Left lobe of liver (tissue), 2 donors: Measurements from ENCODE around the gene DDX31. TPM values are rescaled to one million over a fixed set of nuclear protein-coding genes. Genes with fewer than 3 reads are reported as not detected.
A peak's percentile ranks its signal among the peaks of the same experiment; 100 is the strongest.

Experiments
- ATAC-seq: fragments of 200-7000 bp; cut with Tn5 transposase; one replicate; pipeline ENCODE4 v1.9.1; 2020; ENCODE audit warnings: mild to moderate bottlenecking, moderate library complexity
- DNase-seq: peaks from one replicate; pipeline ENCODE4 v3.0.0-alpha.2; 2020; ENCODE audit warnings: low spot score
- total RNA-seq: library from RNA; stranded (reverse); gene quantifications from one replicate; pipeline ENCODE4 v1.2.1, GENCODE V29; 2021
- donor health status: DM: no; HTN: no; CAD: no; lungs with moderate emphysema.
- donor health status: DM: no; HTN: yes; CAD: no.

DDX31 gene
- total RNA-seq, 1 donor from 2014 or later, result 7.7 TPM

DNA sequence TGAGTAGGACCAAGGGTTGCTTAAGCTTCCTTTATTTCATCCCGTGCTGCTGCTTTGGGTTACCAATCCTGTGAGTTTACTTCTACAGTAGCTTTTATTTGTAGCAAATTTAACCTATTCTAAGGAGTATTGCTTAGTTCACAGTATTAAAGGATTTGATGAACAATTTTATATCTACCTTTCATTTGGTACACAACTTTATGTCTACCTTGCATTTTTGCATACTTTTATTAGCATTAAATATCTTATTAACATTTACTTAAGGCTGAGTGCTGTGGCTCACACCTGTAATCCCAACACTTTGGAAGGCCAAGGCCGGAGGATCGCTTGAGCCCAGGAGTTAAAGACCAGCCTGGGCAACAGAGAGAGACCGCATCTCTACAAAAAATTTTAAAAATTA, 4.7 kb upstream of the DDX31 start:
- ATAC-seq, result no peak

DNA sequence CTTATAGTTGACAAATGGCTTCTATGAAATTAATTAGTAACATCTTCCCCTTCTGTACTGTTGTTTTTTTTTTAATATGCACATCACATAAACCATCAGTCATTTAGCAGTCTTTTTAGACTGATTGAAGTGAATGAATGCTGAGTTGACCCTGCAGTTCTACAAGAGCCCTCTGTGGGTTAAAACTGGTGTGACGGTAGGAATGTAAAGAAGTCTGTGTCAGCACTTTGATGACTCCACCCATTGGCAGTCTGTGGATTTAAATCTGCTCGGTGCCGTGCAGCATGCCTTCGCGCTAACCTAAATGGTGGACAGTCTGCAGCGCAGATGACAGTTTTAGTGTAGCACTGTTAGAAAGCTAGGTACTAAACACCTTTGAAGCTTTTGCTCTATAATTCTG, 3.6 kb upstream of the DDX31 start:
- DNase-seq (no peak), ATAC-seq (no peak)

More for the DNA sequence above, 4.7 kb upstream of the DDX31 start:
- DNase-seq, result no peak

DNA sequence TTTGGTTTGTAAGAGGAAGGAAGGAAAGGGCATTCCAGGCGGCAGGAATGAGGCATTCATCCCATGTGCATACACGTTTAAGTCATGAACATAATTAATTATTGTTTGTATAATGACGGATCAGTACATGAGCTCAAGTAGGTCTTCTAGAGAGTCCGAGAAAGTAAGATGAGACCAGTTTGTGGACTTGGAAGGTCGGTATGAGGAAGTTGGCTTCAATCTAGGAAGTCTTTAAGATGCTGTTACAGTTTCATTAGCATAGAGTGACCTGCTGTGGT, 2.6 kb upstream of the DDX31 start:
- no peak for ATAC-seq
- DNase-seq, result no peak

DNA sequence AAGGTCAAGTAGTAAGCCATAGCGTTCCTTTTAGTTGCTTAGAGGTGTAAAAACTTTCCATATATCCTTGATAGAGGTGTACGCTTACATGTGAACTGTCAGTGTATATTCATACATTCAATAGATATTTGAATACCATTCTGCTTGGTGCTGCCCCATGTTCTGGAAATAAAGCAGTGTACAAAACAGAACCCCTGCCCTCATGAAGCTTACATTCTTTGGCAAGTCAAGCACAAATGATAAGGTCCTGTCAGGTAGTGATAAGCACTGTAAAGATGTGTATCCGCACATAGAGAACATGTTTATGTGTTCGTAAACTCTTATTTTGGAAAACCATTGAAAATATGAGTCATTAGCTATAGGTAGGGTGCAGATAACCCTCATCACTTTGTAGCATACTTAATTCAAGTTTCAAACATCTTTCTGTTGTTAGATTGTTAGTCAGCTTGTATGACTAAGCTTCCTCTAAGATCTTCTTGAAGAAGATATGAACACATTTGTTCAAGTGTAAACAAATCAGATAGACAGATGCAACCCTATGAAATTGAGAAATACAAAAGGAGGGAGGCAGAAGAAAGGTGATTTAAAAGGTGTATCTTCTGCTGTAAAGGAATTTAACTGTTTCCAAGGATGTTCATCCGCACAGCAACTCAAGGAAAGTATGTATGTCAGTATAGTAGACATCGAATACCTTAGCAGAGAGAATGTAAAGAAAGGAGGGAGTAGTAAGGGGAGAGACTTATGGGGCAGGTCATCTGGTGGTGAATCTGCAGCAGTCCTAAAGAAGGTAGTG, 2.0 kb upstream of the DDX31 start:
- no peak for DNase-seq
- no peak for ATAC-seq

DNA sequence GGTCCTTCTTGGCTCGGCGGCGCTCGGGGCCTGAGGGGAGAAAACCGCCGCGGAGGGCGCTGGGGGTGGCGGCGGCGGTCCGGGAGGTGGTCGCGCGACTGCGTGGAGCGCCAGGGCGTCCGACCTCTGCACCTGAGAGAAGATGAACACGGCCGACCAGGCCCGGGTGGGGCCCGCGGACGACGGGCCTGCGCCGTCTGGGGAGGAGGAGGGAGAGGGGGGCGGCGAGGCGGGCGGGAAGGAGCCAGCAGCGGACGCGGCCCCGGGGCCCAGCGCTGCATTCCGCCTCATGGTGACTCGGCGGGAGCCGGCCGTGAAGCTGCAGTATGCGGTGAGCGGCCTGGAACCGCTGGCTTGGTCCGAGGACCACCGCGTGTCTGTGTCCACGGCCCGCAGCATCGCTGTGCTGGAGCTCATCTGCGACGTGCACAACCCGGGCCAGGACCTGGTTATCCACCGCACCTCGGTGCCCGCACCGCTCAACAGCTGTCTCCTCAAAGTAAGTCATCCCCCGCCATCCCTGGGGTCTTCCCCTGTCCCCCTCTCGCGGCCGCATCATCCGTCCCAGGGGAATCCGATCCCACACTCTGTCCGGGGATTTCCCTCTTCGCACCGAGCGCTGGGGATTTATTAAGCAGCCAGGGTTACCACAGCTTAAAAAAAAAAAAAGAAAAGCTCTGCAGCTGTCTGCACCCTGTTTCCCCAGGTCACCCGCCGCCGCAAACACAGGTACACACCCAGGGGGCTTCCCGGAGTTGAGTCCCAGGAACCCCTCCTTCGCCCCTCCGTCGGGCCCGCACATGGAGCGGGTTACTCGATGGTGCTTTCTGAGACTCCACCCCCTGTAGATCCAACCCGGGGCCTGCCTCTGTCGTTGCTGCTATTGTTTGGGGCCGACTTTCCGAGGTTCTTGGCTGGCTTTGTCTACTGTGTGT, 941 bp upstream of the DDX31 start, which contains the start of gene GTF3C4:
Gene GTF3C4, plus strand, starts transcription at position 8 of the 935 bp plus-strand sequence. Its CDS starts 135 bp downstream, at position 143.
- DNase-seq, result no peak
- peak; percentile 43 for ATAC-seq

DNA sequence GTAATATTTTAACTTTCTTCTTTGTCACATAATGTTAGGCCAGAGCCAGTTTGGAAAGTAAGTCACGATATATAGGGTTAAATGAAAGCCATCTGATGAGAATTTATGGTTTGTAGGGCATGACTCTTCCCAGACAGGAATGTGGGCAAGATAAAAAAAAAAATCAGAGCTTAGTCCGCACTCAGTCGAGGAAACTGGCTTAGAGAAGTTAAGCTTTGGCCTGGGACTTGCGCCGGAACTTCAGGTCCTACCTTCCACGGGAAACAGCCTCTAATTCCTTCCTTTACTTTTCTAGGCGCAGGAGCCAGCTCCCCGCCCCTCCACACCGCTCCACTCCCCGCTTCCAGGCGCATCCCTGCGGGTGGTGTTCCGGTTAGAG, 475 bp downstream of the DDX31 start:
- ATAC-seq (peak; percentile 73), DNase-seq (no peak)

DNA sequence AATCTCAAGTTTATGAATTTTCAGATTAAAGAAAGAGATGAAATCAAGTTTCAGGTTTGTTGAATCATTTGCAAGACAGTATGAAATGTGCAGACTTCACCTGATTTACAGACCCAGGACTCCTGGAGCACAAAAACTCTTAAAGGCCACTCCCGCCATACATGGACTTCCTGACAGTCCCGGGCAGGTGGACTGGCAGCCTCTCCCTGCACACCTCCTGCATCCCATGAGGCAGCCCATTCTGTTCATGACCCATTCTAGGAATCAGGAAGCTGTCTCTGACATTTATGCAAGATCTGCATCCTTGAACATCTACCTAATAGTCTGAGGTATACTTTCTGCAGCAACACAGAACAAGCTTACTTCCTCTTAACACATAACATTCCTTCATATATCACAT, 5.9 kb downstream of the DDX31 start:
- ATAC-seq (no peak), DNase-seq (no peak)

- DNase-seq (no peak), ATAC-seq (no peak)
Observed at GRCh38 chr9:132663117-132663516, 6.7 kb downstream of the DDX31 start.

GRCh38 chr9:132662152-132662945, 7.4 kb downstream of the DDX31 start:
- DNase-seq (no peak), ATAC-seq (no peak)

GRCh38 chr9:132656299-132656698, 13.5 kb downstream of the DDX31 start:
- DNase-seq (no peak), ATAC-seq (no peak)

DNA sequence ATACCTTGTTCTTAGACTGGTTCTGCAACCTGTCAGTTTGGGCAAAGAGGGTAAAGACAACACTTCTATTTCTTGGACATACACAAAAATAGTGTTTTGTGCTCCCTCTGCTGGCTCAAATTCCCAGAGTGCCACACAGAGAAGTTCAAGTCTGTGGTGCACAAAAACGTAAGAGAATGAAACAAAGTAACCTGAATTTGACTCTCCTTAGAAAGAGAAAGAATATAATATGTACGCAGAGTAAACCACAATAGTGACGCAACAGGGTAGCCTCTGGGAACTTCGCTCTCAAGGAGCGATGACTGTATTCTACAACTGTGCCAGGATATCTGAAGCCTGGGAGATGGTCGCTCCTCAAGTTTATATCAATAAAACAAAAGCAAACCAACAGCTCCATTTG, 18.5 kb downstream of the DDX31 start:
- ATAC-seq (peak; percentile 27), DNase-seq (no peak)

DNA sequence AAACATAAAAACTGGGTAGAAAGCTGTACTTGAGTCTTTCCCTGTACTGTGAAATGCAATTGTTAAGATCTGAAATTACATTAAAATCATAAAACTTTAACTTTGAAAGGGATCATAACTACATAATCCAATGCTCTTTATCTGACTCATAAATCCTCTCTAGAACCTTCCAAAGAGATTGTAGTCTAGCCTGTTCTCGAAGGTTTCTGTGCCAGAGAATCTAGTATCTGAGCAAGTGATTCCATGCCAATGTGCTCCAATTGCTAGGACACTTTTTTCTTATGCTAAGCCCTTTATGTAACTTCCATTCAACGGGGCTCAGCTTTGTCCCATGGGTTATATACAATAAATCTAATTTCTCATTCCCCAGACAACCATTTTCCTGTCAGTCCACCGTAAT, 21.1 kb downstream of the DDX31 start:
- DNase-seq (no peak), ATAC-seq (no peak)

GRCh38 chr9:132648283-132648682, 21.5 kb downstream of the DDX31 start:
- DNase-seq, result no peak
- no peak for ATAC-seq

DNA sequence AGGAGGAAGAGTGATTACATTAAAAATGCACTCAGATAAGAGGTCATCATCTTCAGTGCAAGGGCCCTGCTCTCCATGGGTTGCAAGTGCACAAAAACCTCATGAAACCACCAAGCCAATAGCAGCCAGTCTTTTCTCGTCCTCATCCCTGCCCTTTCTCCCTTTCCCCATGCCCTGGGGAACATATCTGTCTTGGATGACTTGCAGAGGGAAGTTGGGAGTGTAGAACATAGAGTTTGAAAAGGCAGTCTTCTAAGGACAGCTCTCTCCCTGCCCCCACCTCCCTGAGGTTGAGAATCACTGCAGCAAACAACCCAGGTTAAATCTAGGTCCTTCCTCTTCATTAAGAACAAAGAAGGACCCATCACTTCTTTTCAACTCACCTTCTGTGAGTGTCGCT, 22.0 kb downstream of the DDX31 start:
- ATAC-seq (no peak), DNase-seq (no peak)

DNA sequence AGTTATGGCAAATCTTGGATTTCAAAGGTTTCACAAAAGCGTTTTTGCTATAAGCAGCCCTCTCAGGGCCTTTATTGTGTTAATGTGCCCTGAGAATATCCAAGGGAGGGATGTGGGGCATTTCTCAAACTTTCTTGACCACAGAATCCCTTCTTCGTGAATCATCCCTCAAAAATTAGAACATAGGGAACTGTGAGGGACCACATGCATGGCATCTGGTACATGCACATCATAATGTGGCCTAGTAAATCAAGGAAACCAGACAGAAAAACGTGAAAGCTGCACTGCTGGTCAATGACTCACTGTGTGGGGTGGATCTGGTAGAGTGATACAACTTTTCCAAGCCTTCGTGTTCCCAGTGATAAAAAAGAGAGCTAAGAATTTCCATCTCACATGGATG, 22.4 kb downstream of the DDX31 start:
- ATAC-seq, result no peak

DNA sequence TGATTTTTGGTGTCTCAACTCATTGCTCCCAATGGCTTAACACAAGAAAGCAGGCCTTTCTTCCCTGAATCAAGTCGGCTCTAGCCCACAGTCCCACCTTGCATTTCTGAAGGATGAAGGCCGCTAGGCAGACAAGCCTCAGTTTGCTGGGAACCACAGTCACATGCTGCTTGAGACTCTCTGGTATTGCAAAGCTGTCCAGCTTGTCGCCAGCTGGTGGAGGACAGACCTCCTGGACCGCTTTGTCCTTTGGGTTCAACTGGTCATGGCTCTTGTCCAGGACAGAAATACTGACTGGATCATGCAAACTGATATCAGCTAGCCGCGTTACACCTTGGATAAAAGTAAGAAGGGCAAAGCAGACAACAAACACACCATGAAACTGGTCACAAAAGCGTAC, 23.1 kb downstream of the DDX31 start:
- no peak for ATAC-seq
- DNase-seq, result no peak

More for the DNA sequence above, 22.4 kb downstream of the DDX31 start:
- DNase-seq, result no peak

DNA sequence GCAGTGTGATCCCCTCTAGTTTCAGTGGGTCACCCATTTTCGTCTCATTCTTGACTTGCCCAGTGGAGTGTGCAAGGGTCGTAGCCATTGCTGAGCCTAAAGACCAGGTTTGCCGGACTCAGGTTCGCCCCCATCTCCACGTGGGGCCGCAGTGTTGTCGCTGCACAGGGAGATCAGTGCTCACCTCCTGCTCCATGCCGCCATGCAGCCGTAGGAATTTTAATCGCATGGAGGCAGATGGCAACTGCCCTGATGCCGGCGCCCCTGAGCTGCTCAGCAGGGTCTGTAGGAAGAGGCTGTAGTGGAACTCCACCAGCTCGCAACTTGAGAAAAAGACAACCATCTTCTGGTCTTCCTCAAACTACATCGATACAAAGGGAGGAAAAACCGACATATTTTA, 24.1 kb downstream of the DDX31 start:
- DNase-seq, result no peak
- ATAC-seq, result no peak

GRCh38 chr9:132645306-132645705, 24.5 kb downstream of the DDX31 start:
- no peak for DNase-seq
- ATAC-seq, result no peak

DNA sequence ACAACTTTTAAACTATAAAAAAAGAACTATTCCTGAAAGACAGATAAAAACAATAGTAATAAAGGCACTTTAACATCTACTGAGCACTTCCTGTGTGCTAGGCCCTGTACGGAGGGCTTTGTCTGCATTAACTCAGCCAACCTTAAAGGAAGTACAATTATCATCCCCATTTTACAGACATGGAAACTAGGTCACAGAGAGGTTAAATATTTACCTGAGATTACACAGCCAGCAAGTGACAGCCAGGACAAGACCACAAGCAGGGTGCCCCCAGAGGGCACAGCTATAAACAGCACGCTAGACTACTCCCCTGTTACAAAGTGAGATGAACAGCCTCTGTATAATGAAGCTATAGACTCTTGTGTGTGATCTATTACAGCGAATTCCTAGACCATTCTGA, 25.5 kb downstream of the DDX31 start:
- ATAC-seq (peak; percentile 39), DNase-seq (no peak)

GRCh38 chr9:132641216-132641615, 28.6 kb downstream of the DDX31 start:
- no peak for DNase-seq
- ATAC-seq, result no peak

DNA sequence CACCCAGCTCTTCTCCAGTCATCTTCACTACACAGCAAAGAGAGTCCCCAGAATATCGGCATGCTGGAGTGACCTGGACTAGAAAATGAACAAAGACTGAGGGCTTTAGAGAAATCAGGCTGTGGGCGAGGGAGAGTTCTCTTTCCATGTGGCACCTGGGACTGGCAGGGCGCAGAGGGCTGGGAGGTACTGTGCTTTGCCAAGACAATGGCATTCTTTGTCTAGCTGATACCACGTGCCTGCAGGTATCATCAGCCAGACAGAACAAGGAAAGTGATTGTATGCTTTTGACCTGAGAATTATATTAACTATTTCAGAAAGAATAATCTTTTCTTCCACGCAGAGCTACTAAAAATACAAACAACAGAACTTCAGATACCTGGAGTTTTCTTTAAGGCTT, 30.5 kb downstream of the DDX31 start:
- ATAC-seq (peak; percentile 24), DNase-seq (no peak)
